Breast epithelium (tissue), 4 donors: ENCODE measurements around the gene VAV3. TPM values are rescaled to one million over a fixed set of nuclear protein-coding genes. Genes with fewer than 3 reads are reported as not detected.

Source experiments
- DNase-seq, 2 donors: peaks; one replicate each; pipeline ENCODE4 v3.0.0-alpha.2; 2019; ENCODE audit warnings: low spot score in 2 of 2
- H3K27ac ChIP-seq, 2 donors: fragments of 200-600 bp; sonication (generic) in 1 of 2; one replicate each; pipeline ENCODE4 v1.5.1; 2016 to 2019; ENCODE audit warnings: mild to moderate bottlenecking in 1 of 2
- H3K27me3 ChIP-seq, 2 donors: fragments of 200-600 bp; sonication (generic) in 1 of 2; one replicate each; pipeline versions ENCODE4 v1.5.1 to v1.6.0; 2017 to 2019; ENCODE audit warnings: control low read depth in 1 of 2, mild to moderate bottlenecking in 1 of 2
- H3K36me3 ChIP-seq: fragments of 200-600 bp; one replicate; pipeline ENCODE4 v1.5.1; 2019
- H3K4me1 ChIP-seq, 2 donors: fragments of 200-600 bp; sonication (generic); one replicate each; pipeline ENCODE4 v1.5.1; 2016 to 2019; ENCODE audit warnings: control low read depth in 1 of 2
- H3K4me3 ChIP-seq, 3 donors: fragments of 200-600 bp; sonication (generic); 1 replicate in 2 of 3; 2 replicates in 1 of 3; pipeline ENCODE4 v1.5.1; 2016 to 2019; ENCODE audit warnings: mild to moderate bottlenecking in 3 of 3, moderate library complexity in 2 of 3
- H3K9me3 ChIP-seq, 2 donors: fragments of 200-600 bp; sonication (generic) in 1 of 2; one replicate each; pipeline ENCODE4 v1.5.1; 2016 to 2019; ENCODE audit warnings: control low read depth in 1 of 2
- CTCF ChIP-seq, 3 donors: fragments of 450-650 bp; IDR thresholded peaks; one replicate each; pipeline ENCODE4 v1.5.1; 2016 to 2017; ENCODE audit warnings: antibody characterized with exemption in 3 of 3, mild to moderate bottlenecking in 3 of 3, moderate library complexity in 3 of 3
- POLR2A ChIP-seq: fragments of 450-650 bp; IDR thresholded peaks from one replicate; pipeline ENCODE4 v1.6.1; 2016; ENCODE audit warnings: antibody characterized with exemption, mild to moderate bottlenecking, moderate library complexity
- POLR2AphosphoS5 ChIP-seq, 3 donors: sonication (generic); formaldehyde crosslinking; IDR thresholded peaks; one replicate each; pipeline ENCODE4 v1.6.1; 2017; ENCODE audit warnings: antibody characterized with exemption in 3 of 3
- intact Hi-C: fragments of 100-400 bp; cut with DNase I; formaldehyde crosslinking; loops from one replicate; pipeline ENCODE4 v1.15.1; 2023; ENCODE audit warnings: low total_unique reads
- total RNA-seq, 3 donors: library from RNA; depleted of rRNA; stranded (reverse); fragments of >200 nt; gene quantifications; one replicate each; pipeline ENCODE4 v1.1.0, GENCODE V29; 2016

VAV3 gene
- total RNA-seq, 3 donors from 2014 or later: 8.0 to 153 (median 113) TPM

- Histone ChIP-seq H3K27me3 (no peaks in the 10 kb centered on the region), H3K36me3 (no peaks in the 10 kb centered on the region), H3K27ac (no peak overlapping the region), H3K9me3 (no peaks in the 10 kb centered on the region), H3K4me1 (no peaks in the 10 kb centered on the region), H3K4me3 (no peak overlapping the region)
- no peak for TF ChIP-seq POLR2AphosphoS5 (IDR thresholded peaks at IDR 0.05)
- no peak for TF ChIP-seq POLR2A
- TF ChIP-seq CTCF (IDR thresholded peaks at IDR 0.05): no peak
- no peak for DNase-seq
- intact Hi-C loops: no loop called here
These were observed 65.3 kb downstream of the VAV3 start for GRCh38 chr1:107899655-107900054.

- no peaks in the 10 kb centered on the region for H3K9me3 ChIP-seq
- no peaks in the 10 kb centered on the region for H3K4me1 ChIP-seq
- H3K36me3 ChIP-seq: no peaks in the 10 kb centered on the region
- no peak overlapping the region for H3K27ac ChIP-seq
- H3K4me3 ChIP-seq: no peak overlapping the region
- no peak for DNase-seq
- TF ChIP-seq POLR2AphosphoS5 (IDR thresholded peaks at IDR 0.05): no peak
- TF ChIP-seq CTCF (IDR thresholded peaks at IDR 0.05): no peak
- TF ChIP-seq POLR2A: no peak
- H3K27me3 ChIP-seq: no peaks in the 10 kb centered on the region
- intact Hi-C loops: no loop called here
These were observed 67.3 kb downstream of the VAV3 start for GRCh38 chr1:107897438-107898345.

GRCh38 chr1:107896936-107897335 lies 68.0 kb downstream of the VAV3 start:
- no peaks in the 10 kb centered on the region for H3K27me3 ChIP-seq
- H3K4me3 ChIP-seq: no peak overlapping the region
- no peak for DNase-seq
- H3K4me1 ChIP-seq: no peaks in the 10 kb centered on the region
- TF ChIP-seq CTCF (IDR thresholded peaks at IDR 0.05): no peak
- TF ChIP-seq POLR2A: no peak
- no peak for TF ChIP-seq POLR2AphosphoS5 (IDR thresholded peaks at IDR 0.05)
- no peaks in the 10 kb centered on the region for H3K9me3 ChIP-seq
- H3K27ac ChIP-seq: no peak overlapping the region
- intact Hi-C loops: no loop called here
- no peaks in the 10 kb centered on the region for H3K36me3 ChIP-seq

- Histone ChIP-seq H3K9me3 (no peaks in the 10 kb centered on the region), H3K4me3 (no peak overlapping the region), H3K27ac (no peak overlapping the region), H3K4me1 (no peaks in the 10 kb centered on the region), H3K36me3 (no peaks in the 10 kb centered on the region), H3K27me3 (no peaks in the 10 kb centered on the region)
- intact Hi-C loops: no loop called here
- no peak for TF ChIP-seq POLR2AphosphoS5 (IDR thresholded peaks at IDR 0.05)
- TF ChIP-seq POLR2A: no peak
- TF ChIP-seq CTCF (IDR thresholded peaks at IDR 0.05): no peak
- DNase-seq: no peak
These were observed 68.6 kb downstream of the VAV3 start for GRCh38 chr1:107896401-107896800.

GRCh38 chr1:107895403-107896191 lies 69.4 kb downstream of the VAV3 start:
- Histone ChIP-seq H3K27me3 (no peaks in the 10 kb centered on the region), H3K4me1 (no peaks in the 10 kb centered on the region), H3K9me3 (no peaks in the 10 kb centered on the region), H3K36me3 (no peaks in the 10 kb centered on the region), H3K27ac (no peak overlapping the region), H3K4me3 (no peak overlapping the region)
- intact Hi-C loops: no loop called here
- DNase-seq: no peak
- TF ChIP-seq POLR2A (no peak), POLR2AphosphoS5 (IDR thresholded peaks at IDR 0.05) (no peak), CTCF (IDR thresholded peaks at IDR 0.05) (no peak)
